Measurements from ENCODE around the gene PRICKLE4.

The PRICKLE4 gene

GRCh38 chr6:41771058-41771983 is 9.3 kb upstream of the PRICKLE4 start:
- no peaks in the 10 kb centered on the region for H3K9me3 ChIP-seq (ENCODE audit: control insufficient read depth, insufficient read depth, low read depth, low read length)
- ChIA-PET CTCF (interaction anchor here (0.7 to 3.3 kb wide), 4 partner anchors 13 to 403 kb away, joined by 3 to 9 read pairs (median 4); no protein-coding TSS in a partner anchor), POLR2A (no interaction called here)
- no peak overlapping the region for H3K4me3 ChIP-seq (ENCODE audit: low read depth, low read length)
- H3K27ac ChIP-seq (ENCODE audit: extremely low read depth, low read depth, low read length): no peak overlapping the region
- H3K36me3 ChIP-seq (ENCODE audit: control insufficient read depth in 2 of 2, insufficient read depth in 1 of 2, low read length in 2 of 2): peaks cover 0 to 50% of the 10 kb centered on the region in 2 experiments; a peak in 2 of 3 replicates
- peaks cover 4% of the 10 kb centered on the region; the same call in 1 of the 2 replicates for H3K4me1 ChIP-seq (ENCODE audit: control insufficient read depth, insufficient read depth, low read length)
- TF ChIP-seq ZNF639 (tag by site-specific recombination; IDR thresholded peaks at IDR 0.05) (no peak), MEIS1 (CRISPR knock-in tag; IDR thresholded peaks at IDR 0.05; ENCODE audit: borderline replicate concordance) (no peak), BCL11A (tag by site-specific recombination; IDR thresholded peaks at IDR 0.05; ENCODE audit: low read depth) (no peak), ZNF184 (tag by site-specific recombination; IDR thresholded peaks at IDR 0.05) (no peak), ZNF837 (tag by site-specific recombination; IDR thresholded peaks at IDR 0.05) (no peak), ZNF623 (tag by site-specific recombination; IDR thresholded peaks at IDR 0.05) (no peak), ZNF404 (tag by site-specific recombination; IDR thresholded peaks at IDR 0.05) (no peak), PRDM6 (tag by site-specific recombination; IDR thresholded peaks at IDR 0.05) (no peak), ZNF211 (tag by site-specific recombination; IDR thresholded peaks at IDR 0.05; ENCODE audit: low read depth) (no peak), ZNF670 (tag by site-specific recombination; IDR thresholded peaks at IDR 0.05; ENCODE audit: low read depth) (no peak), ZSCAN16 (tag by site-specific recombination; IDR thresholded peaks at IDR 0.05) (no peak), ZNF23 (tag by site-specific recombination; IDR thresholded peaks at IDR 0.05; ENCODE audit: borderline replicate concordance) (no peak), ZNF37A (tag by site-specific recombination; IDR thresholded peaks at IDR 0.05) (no peak), ZNF433 (tag by site-specific recombination; IDR thresholded peaks at IDR 0.05; ENCODE audit: low read depth) (no peak), ZSCAN30 (tag by site-specific recombination; IDR thresholded peaks at IDR 0.05) (no peak), ZNF830 (tag by site-specific recombination; IDR thresholded peaks at IDR 0.05; ENCODE audit: low read depth) (no peak)

- Histone ChIP-seq H3K4me3 (ENCODE audit: low read depth, low read length) (no peak overlapping the region), H3K27ac (ENCODE audit: extremely low read depth, low read depth, low read length) (no peak overlapping the region), H3K36me3 (ENCODE audit: control insufficient read depth in 2 of 2, insufficient read depth in 1 of 2, low read length in 2 of 2) (peaks cover 4 to 57% of the 10 kb centered on the region in 2 experiments; a peak in 2 of 3 replicates), H3K4me1 (ENCODE audit: control insufficient read depth, insufficient read depth, low read length) (peaks cover 3% of the 10 kb centered on the region; the same call in 1 of the 2 replicates), H3K9me3 (ENCODE audit: control insufficient read depth, insufficient read depth, low read depth, low read length) (no peaks in the 10 kb centered on the region)
- TF ChIP-seq ZNF558 (tag by site-specific recombination; IDR thresholded peaks at IDR 0.05): no peak
- TF ChIP-seq BCL6B (tag by site-specific recombination; IDR thresholded peaks at IDR 0.05): no peak
- TF ChIP-seq ZNF416 (tag by site-specific recombination; IDR thresholded peaks at IDR 0.05): no peak
- TF ChIP-seq ZNF521 (tag by site-specific recombination; IDR thresholded peaks at IDR 0.05): no peak
- TF ChIP-seq ZNF626 (tag by site-specific recombination; IDR thresholded peaks at IDR 0.05): no peak
- no peak for TF ChIP-seq ZBTB26 (tag by site-specific recombination; optimal IDR thresholded peaks at IDR 0.05)
- TF ChIP-seq YY2 (tag by site-specific recombination; IDR thresholded peaks at IDR 0.05): no peak
- TF ChIP-seq IKZF3 (tag by site-specific recombination; IDR thresholded peaks at IDR 0.05): no peak
- ChIA-PET POLR2A (no interaction called here), CTCF (interaction anchor here (0.6 to 5.3 kb wide), 17 partner anchors 10 to 441 kb away, joined by 3 to 73 read pairs (median 4); partner anchors contain the start of genes TFEB and TOMM6)
Measured at GRCh38 chr6:41774841-41775240, 5.7 kb upstream of the PRICKLE4 start.
